ENCODE measurements around the gene IL17RB. TPM values are rescaled to one million over a fixed set of nuclear protein-coding genes. Genes with fewer than 3 reads are reported as not detected.
A peak's percentile ranks its signal among the peaks of the same experiment; 100 is the strongest.

IL17RB gene
- polyA plus RNA-seq, 1 donor: 16.7 TPM

GRCh38 chr3:53829605-53830004 is 16.8 kb upstream of the IL17RB start:
- DNase-seq: no peak

GRCh38 chr3:53830944-53831343 is 15.4 kb upstream of the IL17RB start:
- DNase-seq: no peak

GRCh38 chr3:53833053-53833645 is 13.2 kb upstream of the IL17RB start:
- no peak for DNase-seq

- no peak for DNase-seq
These were observed 12.7 kb upstream of the IL17RB start for GRCh38 chr3:53833700-53834099.

DNA sequence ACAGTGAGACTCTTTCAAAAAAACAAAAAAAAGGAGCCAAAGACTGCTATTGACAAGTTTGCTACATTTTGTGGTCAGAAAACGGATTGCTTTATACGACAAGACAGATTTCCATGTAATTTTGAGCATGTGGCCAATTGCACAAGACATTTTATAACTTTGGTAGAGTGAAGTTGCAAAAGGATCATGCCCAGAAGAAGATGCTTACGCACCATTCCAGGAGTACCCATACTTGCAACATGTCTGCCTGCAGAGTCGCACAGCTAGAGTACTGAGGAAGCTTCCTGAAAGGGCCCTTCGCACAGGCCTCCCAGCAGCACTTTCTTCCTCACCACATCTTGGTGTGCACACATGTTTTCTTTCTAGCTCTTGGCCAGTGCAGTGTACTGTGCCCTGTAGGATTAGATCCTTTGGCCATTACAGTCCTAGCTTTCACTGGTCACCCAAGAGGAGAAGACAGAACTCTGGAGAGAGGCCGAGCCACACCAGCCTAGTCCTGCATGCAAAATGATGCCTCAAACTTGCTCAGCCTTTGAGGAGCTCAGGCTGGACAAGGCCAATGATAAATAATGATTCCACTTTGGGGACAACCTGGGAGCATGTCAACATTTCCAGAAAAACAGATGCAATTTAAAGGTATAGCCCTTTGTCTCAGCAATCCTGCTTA is 11.8 kb upstream of the IL17RB start:
- DNase-seq: no peak

DNA sequence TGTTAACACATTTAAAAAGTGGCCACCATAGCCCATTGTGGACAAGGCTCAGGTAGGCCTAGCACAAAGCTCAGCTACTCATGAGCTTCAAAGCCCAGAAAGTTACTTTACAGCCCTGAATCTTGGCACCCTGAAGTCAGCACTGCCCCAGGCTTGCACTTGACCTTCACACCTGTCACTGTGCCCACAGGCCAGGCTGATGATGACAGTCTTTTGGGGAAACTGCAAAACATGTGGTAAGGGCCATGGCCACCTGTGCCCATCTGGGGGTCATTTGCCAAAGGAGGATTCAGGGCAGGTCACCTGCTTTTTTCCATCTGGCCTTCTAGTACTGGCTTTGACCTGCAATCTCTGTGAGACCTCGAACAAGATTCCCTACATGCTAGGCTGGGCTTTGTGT is 11.1 kb upstream of the IL17RB start:
- DNase-seq: no peak

DNA sequence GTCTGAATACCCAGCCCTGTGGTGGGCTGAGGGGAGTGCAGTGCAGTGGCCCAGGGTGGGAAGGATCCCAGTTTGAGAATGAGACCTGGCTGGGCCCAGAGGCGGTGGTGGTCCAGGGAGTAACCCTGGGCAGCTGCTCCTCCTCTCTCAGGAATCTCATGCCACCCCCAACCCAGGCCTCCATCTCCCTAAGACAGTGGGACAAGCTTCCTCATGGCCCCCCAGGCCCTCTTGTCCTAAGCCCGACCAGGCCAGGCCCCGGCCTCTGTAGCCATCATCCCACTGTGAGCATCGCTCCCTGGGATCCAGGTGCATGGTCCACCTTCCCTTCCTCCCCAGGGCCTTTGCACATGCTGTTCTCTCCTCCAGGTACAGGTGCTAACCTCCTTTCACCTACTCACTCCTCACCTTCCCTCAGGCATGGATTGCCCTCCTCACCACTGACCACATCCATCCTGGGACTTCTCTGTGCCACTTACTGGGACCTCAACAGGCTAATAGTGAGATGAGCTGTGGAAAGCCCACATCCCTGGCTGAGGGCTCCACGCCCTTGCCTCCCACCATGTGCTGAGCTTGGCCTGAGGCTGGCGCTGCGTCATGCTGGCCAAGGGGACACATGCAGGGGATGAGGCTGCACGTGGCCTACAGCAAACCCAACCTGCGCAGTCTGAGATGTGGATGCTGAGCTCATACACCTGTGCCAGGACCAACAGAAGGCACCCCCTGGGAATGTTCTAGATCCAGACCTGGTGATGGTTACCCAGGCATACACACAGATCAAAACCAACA is 10.1 kb upstream of the IL17RB start:
- no peak for DNase-seq

DNA sequence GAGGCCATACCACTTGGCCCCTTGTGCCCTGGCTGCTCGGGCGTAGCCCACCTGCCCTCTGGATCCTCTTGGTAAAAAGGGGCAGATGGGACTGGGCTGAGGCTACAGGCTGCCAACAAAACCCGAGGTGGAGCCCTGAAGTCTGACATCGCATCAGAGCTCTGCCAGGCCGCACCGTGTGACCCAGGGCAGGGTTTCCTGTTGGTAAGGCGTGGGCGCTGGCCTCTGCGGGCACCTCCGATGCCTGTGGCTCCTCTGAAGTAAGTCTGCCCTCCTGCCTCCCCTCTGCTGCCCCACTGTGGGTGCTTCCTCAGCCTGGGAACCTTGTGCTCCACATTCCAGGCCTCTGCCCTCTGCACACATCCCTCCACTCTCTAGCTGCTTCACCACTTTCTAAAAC is 9.0 kb upstream of the IL17RB start:
- DNase-seq: no peak

- DNase-seq: no peak
These were observed 5.1 kb upstream of the IL17RB start for GRCh38 chr3:53841296-53841695.

GRCh38 chr3:53842436-53843194 is 3.8 kb upstream of the IL17RB start:
- peak; percentile 33 for DNase-seq

DNA sequence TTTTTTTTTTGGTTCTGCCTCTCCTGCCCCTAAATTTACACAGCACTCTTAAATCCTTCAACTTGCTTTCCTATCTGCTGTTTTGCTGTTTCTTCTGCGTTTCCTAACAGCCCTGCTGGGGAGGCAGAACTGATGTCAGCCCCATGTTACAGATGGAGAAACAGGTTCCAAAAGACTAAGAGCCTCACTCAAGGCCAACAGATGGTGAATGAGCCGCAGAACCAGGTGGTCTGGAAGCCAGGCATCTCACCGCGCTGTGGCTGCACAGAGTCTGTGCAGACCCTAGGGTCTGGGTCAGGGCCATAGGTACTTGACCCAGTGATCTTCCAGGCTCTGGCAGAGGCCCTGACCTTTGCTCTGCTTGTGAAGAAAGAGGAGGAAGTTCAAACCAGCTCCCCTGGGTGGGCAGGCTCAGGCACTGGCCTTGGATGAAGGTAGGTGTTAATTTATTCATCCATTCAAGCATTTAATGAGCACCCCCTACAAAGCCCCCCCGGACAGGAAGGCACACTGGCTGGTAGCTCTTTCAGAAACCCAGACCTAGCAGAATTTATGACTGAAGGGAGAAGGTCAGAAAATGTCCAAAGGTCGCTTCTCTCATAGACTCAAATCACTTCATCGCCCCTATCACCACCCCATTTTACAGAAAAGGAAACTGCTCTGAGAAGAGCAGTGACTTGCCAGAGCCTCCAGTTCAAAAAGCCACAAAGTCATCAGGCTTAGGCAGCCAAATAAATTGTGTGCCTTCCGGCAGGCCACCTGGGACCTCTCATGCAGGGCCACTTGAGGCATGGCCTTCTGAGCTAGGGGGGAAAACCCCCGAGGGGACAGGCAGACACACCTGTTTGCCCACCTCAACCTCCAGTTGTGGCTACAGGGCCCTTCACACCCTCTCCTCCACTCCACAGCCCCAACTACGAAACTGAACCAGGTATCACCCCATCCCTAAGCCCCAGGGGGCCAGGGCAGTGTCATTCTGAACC is 2.9 kb upstream of the IL17RB start:
- no peak for DNase-seq

- no peak for DNase-seq
These were observed 1.9 kb upstream of the IL17RB start for GRCh38 chr3:53844262-53845102.

DNA sequence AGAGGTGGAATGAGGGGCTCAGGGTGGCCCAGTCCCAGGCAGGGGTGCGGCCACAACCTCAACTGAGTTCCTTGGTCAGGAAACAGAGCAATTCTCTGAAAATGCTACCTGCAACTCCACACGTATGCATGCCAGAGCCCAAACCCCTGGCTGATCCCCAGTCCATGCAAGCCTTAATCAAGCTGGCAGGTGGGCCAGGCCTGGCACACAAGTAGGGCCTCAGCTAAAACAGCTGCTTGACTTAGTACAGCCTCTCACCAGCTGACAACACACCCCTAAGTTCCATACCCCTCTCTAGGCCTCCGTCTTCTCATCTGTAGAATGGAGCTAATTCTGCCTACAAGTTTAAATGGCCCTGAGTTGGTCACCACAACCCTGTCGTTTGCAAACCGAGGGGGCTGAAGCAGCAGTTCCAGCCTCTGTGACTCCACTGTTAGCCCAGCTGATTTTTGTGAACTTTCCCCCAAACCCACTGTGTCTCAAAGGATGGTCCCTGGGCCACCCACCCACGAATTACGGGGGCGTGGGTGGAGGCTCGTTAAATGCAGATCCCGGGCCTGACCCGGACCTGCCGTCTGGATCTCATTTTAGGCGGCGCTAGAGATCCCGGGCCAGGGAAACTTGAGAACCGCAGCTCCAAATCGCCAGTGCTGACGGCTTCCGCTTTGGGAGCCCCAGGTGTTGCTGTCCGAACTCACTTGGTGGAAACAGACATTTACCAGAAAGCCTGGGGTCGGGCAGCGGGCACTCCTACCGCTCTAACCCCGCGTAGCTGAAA is 1.1 kb upstream of the IL17RB start:
- DNase-seq: peak; percentile 68

- no peak for DNase-seq
These were observed 561 bp upstream of the IL17RB start for GRCh38 chr3:53845881-53846133.

GRCh38 chr3:53846851-53847155 is 435 bp downstream of the IL17RB start:
- DNase-seq: no peak

DNA sequence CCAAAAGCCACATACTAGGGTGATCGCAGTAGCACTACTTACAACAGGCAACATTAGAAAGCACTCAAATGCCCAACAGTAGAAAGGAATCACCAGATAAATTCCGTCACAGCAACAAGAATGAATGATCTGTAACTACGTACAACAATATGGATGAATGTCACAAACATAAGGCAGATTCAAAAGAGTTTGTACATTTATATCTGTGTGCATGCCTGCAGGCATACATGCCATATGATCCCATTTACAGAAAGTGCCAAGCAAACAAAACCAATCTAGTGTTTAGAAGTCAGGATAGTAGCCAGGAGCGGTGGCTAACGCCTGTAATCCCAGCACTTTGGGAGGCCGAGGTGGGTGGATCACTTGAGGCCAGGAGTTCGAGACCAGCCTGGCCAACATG is 3.5 kb downstream of the IL17RB start:
- DNase-seq: no peak

GRCh38 chr3:53850895-53851294 is 4.5 kb downstream of the IL17RB start:
- DNase-seq: peak; percentile 21

DNA sequence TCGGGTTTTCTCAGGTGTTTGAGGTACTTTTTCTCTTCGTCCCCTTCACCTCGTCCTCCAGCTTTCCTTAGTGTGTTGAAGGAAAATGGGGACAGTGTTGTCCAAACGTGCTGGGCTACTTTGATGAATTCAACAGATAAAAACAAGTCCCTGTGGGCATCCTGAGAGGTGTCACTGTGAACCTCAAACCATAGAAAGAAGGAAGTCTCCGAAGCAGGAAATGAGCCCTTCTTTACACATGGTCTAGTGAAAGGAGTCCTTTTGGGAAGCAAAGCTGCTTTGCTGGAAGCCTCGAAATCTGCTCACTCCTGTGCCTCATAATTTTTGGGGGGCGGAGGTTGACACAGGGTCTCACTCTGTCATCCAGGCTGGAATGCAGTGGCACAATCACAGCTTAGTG is 10.6 kb downstream of the IL17RB start:
- no peak for DNase-seq

DNA sequence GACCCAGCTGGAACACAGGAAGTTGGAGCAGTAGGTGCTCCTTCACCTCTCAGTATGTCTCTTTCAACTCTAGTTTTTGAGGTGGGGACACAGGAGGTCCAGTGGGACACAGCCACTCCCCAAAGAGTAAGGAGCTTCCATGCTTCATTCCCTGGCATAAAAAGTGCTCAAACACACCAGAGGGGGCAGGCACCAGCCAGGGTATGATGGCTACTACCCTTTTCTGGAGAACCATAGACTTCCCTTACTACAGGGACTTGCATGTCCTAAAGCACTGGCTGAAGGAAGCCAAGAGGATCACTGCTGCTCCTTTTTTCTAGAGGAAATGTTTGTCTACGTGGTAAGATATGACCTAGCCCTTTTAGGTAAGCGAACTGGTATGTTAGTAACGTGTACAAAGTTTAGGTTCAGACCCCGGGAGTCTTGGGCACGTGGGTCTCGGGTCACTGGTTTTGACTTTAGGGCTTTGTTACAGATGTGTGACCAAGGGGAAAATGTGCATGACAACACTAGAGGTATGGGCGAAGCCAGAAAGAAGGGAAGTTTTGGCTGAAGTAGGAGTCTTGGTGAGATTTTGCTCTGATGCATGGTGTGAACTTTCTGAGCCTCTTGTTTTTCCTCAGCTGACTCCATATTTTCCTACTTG is 11.9 kb downstream of the IL17RB start:
- DNase-seq: no peak

DNA sequence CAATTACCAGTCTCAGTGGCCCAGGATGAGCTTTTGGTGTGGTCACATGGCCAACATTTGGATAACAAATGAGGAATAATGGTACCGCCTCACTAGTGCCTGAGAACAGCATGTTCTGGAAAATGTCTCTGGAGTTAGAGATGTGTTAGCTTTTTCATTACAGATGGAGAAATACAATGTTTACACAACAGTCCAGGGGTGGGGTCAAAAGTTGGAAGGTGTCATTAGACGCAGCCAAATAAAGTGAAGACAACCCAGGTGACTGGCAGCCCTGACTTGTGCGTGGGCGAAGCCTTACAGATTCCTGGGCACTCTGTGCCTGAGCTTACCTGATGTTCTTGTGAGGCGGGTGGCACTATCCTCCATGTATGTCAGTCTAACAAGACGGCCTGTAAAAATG is 12.8 kb downstream of the IL17RB start:
- DNase-seq: no peak
